Stromal cell of bone marrow (primary cell): ENCODE results near the gene FAM241A.

Source experiments
- DNase-seq: peaks from one replicate; pipeline ENCODE4 v3.0.0-alpha.2; 2012; ENCODE audit warnings: low read depth

The FAM241A gene

GRCh38 chr4:112214390-112215264, 69.4 kb downstream of the FAM241A start:
- DNase-seq = no peak

GRCh38 chr4:112219826-112220366, 74.6 kb downstream of the FAM241A start:
- no peak for DNase-seq

GRCh38 chr4:112222219-112222955, 77.1 kb downstream of the FAM241A start:
- no peak for DNase-seq

GRCh38 chr4:112225157-112225556, 79.9 kb downstream of the FAM241A start:
- DNase-seq = no peak

- peak; percentile 95 for DNase-seq
Observed at GRCh38 chr4:112230879-112231778, 85.9 kb downstream of the FAM241A start.

- peak; percentile 57 for DNase-seq
Observed at GRCh38 chr4:112231779-112232713, 86.8 kb downstream of the FAM241A start, which contains the start of gene AP1AR. AP1AR (plus strand) TSS chr4:112231787; CDS start chr4:112232092, 305 bp downstream.

- DNase-seq = peak; percentile 83
Observed at GRCh38 chr4:112234952-112235609, 89.8 kb downstream of the FAM241A start.

- DNase-seq = no peak
Observed at GRCh38 chr4:112236040-112236439, 90.8 kb downstream of the FAM241A start.

- no peak for DNase-seq
Observed at GRCh38 chr4:112238833-112239232, 93.6 kb downstream of the FAM241A start.
